GM21528 (cell line): ENCODE measurements around the gene PABPN1L.
"Not testable (repeated sequence)": the region's sequence is repeated elsewhere in the genome, so short reads cannot be mapped to it uniquely, and the experiment has no call there.

Experiments used
- ATAC-seq: cut with Tn5 transposase; IDR thresholded peaks from one replicate; pipeline ENCODE4 v1.9.1; 2021; ENCODE audit warnings: mild to moderate bottlenecking, moderate library complexity; ENCODE audit not compliant: unreplicated experiment, low FRiP score

The PABPN1L gene

GRCh38 chr16:88835383-88835782 lies 31.1 kb downstream of the PABPN1L start:
- ATAC-seq = no peak

- no peak for ATAC-seq
These were observed 31.8 kb downstream of the PABPN1L start for GRCh38 chr16:88834670-88835069.

GRCh38 chr16:88833086-88833485 lies 33.4 kb downstream of the PABPN1L start:
- ATAC-seq = no peak

GRCh38 chr16:88831838-88832237 lies 34.6 kb downstream of the PABPN1L start:
- ATAC-seq = no peak

- ATAC-seq = no peak
These were observed 35.7 kb downstream of the PABPN1L start for GRCh38 chr16:88830783-88831182.

- ATAC-seq = no peak
These were observed 36.2 kb downstream of the PABPN1L start for GRCh38 chr16:88830258-88830657.

- no peak for ATAC-seq
These were observed 37.7 kb downstream of the PABPN1L start for GRCh38 chr16:88828711-88829110.

GRCh38 chr16:88827727-88828126 lies 38.7 kb downstream of the PABPN1L start:
- no peak for ATAC-seq

GRCh38 chr16:88826070-88826840 lies 40.2 kb downstream of the PABPN1L start:
- no peak for ATAC-seq

GRCh38 chr16:88825146-88825545 lies 41.3 kb downstream of the PABPN1L start:
- ATAC-seq = no peak

GRCh38 chr16:88824256-88825077 lies 42.0 kb downstream of the PABPN1L start:
- ATAC-seq = no peak

GRCh38 chr16:88823646-88824045 lies 42.8 kb downstream of the PABPN1L start:
- ATAC-seq = not testable (repeated sequence)

- ATAC-seq = no peak
These were observed 44.0 kb downstream of the PABPN1L start for GRCh38 chr16:88822281-88823040.

- no peak for ATAC-seq
These were observed 45.2 kb downstream of the PABPN1L start for GRCh38 chr16:88821168-88821850.

GRCh38 chr16:88820385-88821025 lies 46.0 kb downstream of the PABPN1L start:
- no peak for ATAC-seq

GRCh38 chr16:88819126-88819525 lies 47.3 kb downstream of the PABPN1L start:
- ATAC-seq = no peak

- ATAC-seq = no peak
These were observed 47.9 kb downstream of the PABPN1L start for GRCh38 chr16:88818575-88818874.

- ATAC-seq = no peak
These were observed 48.5 kb downstream of the PABPN1L start for GRCh38 chr16:88817785-88818574.
